GM19438 (cell line): ENCODE data around the gene CPLANE2.
"Not testable (repeated sequence)": the region's sequence is repeated elsewhere in the genome, so short reads cannot be mapped to it uniquely, and the experiment has no call there.

ENCODE experiments used
- ATAC-seq: cut with Tn5 transposase; IDR thresholded peaks from one replicate; pipeline ENCODE4 v1.9.1; 2021; ENCODE audit warnings: low read depth; ENCODE audit not compliant: unreplicated experiment

CPLANE2 gene, protein sequence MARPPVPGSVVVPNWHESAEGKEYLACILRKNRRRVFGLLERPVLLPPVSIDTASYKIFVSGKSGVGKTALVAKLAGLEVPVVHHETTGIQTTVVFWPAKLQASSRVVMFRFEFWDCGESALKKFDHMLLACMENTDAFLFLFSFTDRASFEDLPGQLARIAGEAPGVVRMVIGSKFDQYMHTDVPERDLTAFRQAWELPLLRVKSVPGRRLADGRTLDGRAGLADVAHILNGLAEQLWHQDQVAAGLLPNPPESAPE

GRCh38 chr1:16236511-16237342 lies at the start of gene CPLANE2:
TSS of gene CPLANE2 (minus strand) at chr1:16237183. CDS start at chr1:16236742, 441 bp downstream.
- peak; percentile 71 for ATAC-seq

- no peak for ATAC-seq
These were observed 49.1 kb upstream of the CPLANE2 start for GRCh38 chr1:16286122-16286521.

- no peak for ATAC-seq
These were observed 44.8 kb upstream of the CPLANE2 start for GRCh38 chr1:16281765-16282164.

DNA sequence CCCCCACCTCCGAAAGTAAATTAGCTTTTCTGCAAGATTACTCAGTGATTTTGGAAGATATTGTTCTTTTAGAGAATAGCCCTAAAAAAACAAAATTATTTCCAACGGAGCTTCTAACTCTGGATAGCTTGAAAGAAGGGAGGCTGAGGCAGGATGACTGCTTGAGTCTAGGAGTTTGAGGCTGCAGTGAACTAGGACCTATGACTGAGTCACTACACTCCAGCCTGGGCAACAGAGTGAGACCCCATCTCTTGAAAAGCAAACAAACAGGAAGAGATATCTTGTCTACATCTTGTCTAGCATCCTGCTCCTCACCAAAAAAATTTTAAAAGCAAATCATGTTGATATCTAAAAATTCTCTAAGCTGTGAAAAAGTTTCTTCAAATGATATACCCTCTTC lies 42.2 kb upstream of the CPLANE2 start:
- no peak for ATAC-seq

DNA sequence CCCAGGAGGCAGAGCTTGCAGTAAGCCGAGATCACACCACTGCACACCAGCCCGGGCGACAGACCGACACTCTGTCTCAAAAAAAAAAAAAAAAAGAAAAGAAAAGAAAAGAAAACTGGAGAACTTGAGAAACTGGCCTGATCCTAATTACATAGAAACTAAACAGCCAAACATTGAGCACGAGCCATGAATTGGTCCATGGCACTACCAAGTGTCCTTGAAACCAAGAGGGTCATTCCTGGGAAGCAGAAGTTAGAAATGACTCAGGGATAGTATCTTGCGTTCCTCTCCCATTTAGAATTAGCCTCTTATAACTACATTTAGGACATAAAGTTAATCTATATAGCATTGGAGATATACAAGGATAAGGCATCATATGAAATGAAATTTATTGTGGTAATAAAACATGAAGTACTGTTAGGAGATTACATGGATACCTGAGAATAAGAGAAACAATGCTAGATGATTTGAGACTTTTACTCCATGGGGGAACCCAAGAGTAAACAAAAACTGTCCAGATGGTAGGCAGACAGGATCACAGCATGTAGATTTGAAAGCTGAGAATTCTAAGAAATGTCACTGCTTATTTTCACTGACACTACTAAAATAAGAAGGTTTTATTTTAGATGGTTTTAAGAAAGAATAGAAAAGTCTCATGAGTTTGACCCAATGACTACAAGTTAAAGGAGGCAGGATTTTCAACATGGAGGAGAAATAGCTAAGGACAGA lies 39.5 kb upstream of the CPLANE2 start:
- no peak for ATAC-seq

DNA sequence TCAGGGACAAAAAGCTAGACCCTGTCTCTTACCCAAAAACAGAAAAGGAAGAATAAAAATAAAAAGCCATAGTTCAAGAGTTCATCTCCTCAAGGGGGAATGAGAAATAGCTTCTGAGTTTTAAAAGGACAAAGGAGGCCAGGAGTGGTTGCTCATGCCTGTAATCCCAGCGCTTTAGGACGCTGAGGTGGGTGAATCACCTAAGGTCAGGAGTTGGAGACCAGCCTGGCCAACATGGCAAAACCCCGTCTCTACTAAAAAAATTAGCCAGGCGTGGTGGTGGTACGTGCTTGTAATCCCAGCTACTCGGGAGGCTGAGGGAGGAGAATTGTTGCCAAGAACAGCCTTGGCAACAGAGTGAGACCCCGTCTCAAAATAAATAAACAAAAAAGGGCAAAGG lies 38.6 kb upstream of the CPLANE2 start:
- no peak for ATAC-seq

DNA sequence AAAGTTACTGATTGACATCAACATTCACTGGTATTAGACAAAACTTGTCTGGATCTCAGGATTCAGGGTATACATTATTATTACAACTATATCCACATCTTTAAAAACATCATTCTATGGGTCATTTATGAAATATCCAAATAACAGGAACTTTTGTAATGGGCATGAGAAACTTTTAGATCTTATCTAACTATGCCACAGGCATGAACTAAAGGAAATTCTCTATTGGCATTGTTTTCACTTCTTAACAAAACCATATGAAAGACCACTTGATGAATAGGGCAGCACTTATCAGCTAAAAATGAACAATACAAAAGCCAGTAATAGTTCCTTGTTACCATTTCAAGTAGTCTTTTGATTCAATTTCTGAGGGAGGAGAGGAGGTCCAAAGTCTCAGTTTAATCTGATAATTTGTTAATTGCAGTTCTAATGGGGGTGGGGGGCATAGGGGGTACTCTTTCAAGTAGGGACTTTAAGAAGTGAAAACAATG lies 30.8 kb upstream of the CPLANE2 start:
- ATAC-seq: no peak

GRCh38 chr1:16266411-16267118 lies 29.6 kb upstream of the CPLANE2 start:
- no peak for ATAC-seq

DNA sequence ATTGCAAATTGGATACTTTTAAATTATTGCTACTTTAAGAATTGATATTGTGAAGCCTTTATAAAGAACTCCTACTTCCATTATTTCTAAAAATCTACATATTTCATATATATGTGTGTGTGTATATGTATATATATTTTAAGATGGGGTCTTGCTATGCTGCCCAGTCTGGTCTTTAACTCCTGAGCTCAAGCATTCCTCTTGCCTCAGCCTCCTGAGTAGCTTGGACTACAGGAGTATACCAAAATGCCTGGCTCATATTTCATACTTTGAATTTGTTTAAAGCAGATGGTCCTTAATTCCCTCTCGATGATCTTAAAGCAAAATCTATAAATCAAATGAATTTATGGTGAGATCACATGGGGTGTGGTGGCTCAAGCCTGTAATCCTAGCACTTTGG lies 25.1 kb upstream of the CPLANE2 start:
- no peak for ATAC-seq

DNA sequence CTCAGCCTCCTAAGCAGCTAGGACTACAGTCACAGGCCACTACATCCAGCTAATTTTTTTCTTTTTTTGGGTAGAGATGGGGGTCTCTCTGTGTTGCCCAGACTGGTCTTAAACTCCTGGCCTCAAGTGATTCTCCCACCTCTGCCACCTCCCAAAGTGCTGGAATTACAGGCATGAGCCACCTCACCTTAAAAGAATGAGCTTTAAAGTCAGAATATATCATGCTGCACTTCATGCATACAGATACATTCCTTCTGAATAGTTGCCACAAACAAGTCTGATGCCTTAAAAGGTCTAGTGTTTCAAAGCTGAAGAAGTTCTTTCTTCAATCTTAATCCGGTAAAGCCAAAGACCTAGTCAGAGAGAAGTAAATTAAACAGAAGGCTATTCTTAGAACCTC lies 23.8 kb upstream of the CPLANE2 start:
- ATAC-seq: no peak

- no peak for ATAC-seq
These were observed 21.7 kb upstream of the CPLANE2 start for GRCh38 chr1:16258591-16259135.

GRCh38 chr1:16257968-16258367 lies 21.0 kb upstream of the CPLANE2 start:
- ATAC-seq: no peak

DNA sequence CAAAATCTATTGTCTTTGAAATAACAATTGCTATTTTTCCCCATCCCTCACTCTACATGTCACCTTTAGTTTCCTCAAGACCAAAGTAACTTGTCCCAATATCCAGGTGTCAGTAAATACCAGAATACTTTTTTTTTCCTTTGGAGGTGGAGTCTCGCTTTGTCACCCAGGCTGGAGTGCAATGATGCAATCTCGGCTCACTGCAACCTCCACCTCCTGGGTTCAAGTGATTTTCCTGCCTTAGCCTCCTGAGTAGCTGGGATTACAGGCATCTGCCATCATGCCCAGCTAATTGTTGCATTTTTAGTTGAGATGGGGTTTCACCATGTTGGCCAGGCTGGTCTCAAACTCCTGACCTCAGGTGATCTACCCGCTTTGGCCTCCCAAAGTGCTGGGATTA lies 20.6 kb upstream of the CPLANE2 start:
- not testable (repeated sequence) for ATAC-seq

DNA sequence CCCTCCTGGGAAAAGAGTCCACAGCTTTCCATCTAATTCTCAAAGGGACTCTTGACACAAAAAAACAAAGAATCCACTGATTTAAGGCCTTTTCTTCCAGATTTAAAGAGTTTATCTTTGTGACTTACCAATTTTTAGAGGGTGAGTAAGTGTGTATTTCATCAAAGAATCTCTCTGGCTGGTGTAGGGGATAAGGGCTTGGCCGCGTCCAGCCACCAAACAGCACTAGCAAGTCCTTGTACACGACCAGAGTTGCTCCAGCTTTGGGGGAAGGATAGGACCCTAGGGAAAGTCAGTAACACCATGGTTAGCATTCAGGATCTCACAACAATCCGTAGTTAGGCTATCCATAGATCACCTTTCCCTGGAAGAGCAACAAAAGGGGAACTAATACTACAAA lies 19.5 kb upstream of the CPLANE2 start:
- ATAC-seq: no peak

GRCh38 chr1:16254263-16254928 lies 17.4 kb upstream of the CPLANE2 start:
- no peak for ATAC-seq

DNA sequence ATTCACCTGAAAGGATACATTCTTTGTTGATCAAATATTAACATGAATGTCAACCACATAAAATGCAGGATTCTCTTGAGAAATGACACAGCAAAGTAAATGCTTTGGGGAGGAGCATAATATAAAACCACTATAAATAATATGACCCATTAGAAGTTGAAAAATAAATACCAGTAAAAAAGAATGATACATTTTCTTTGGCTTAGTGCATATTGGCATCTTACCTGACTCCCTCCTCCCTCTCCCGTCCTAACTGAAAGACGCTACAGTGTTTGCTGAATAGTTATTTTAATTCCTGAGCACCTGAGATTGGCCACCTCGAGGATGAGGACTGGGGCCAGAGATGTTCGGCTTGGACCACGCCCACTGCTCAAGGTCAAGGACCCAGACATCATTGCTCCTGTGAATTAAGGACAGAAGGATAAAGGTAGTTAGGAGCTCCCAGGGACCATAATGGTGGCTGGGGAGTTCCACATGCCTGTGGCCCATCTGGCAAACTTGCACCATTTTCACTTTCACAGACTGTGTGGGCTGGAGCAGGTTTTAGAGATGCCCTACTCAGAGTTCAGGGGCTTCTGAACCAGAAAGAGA lies 16.4 kb upstream of the CPLANE2 start:
- ATAC-seq: no peak

DNA sequence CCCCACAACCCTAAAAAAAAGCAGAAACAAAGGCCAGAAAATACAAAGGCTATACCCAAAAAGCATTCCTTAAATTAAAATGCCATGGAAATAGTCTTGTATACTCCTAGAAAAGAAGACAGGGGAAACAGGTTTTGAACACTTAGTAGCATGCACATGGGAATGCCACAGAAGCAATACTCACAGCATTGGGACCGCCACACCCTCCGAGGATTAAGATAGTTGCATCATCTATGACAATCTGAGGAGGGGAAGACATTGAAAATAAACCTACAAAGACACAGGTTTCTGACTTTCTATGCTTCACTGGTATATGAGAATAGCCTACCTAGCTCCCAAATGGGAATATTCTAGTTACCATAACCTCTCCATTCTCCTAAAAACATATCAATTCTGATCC lies 15.9 kb upstream of the CPLANE2 start:
- no peak for ATAC-seq

GRCh38 chr1:16251381-16251780 lies 14.4 kb upstream of the CPLANE2 start:
- ATAC-seq: no peak

DNA sequence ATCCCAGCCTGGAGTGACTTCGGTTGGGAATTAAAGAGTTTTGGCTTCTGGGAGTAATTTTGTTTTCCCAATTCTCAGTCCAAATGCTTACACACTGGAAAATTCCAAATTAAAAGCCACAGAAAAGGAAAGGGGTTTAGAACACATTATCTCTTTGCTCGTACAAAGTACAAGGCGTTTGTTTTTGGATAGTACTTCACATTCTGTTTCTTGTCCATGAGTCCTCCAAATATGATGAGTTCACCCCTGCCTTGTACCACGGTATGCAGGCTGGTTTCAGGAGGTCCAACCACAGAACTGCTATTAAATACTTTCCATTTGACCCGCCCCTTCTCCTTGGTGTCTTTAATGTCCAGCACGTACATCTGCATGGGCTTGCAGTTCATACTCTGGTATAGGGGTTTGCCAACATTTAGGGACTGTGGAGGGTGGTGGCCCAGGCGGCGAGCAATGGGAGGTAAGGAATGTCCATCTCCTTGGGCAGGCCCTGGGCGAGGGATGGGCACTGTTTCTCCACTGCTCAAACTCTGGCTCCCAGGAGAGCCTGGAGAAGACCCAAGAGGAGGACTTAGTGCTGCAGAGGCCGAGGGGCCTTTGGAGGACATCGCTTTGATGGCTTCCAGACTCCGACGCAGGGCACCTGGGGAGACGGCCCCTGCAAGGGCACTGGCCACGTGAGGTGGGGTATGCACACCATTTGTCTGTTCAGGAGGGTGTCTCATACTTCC lies 13.7 kb upstream of the CPLANE2 start:
- ATAC-seq: no peak
